MM.1S (cell line): ENCODE measurements around the gene HNRNPC.

Experiments
- DNase-seq: peaks from one replicate; pipeline ENCODE4 v3.0.0-alpha.2; 2015
- H2AFZ ChIP-seq: fragments of 300-600 bp; sonication (generic); 2 replicates; pipeline ENCODE4 v1.6.0; 2016; ENCODE audit warnings: antibody characterized with exemption, low read length
- H3F3A ChIP-seq: fragments of 300-600 bp; sonication (generic); 2 replicates; pipeline ENCODE4 v1.6.1; 2016; ENCODE audit warnings: mild to moderate bottlenecking, antibody characterized with exemption, low read length, moderate library complexity, mixed read lengths; ENCODE audit not compliant: insufficient read depth
- H3K27ac ChIP-seq: fragments of 300-600 bp; sonication (generic); 2 replicates; pipeline ENCODE4 v1.5.1; 2016; ENCODE audit warnings: mild to moderate bottlenecking, low read length
- H3K27me3 ChIP-seq: fragments of 300-600 bp; sonication (generic); replicated peaks from 2 replicates; pipeline ENCODE4 v1.6.0; 2016; ENCODE audit warnings: low read length; ENCODE audit not compliant: insufficient read depth
- H3K36me3 ChIP-seq: fragments of 300-600 bp; sonication (generic); replicated peaks from 2 replicates; pipeline ENCODE4 v1.6.1; 2016; ENCODE audit warnings: mild to moderate bottlenecking, low read length, mixed read lengths; ENCODE audit not compliant: insufficient read depth
- H3K4me1 ChIP-seq: fragments of 300-600 bp; sonication (generic); 2 replicates; pipeline ENCODE4 v1.6.1; 2016; ENCODE audit warnings: low read length, mixed read lengths
- H3K4me2 ChIP-seq: fragments of 300-600 bp; sonication (generic); 2 replicates; pipeline ENCODE4 v1.6.0; 2016; ENCODE audit warnings: low read depth, low read length
- H3K4me3 ChIP-seq: fragments of 300-600 bp; sonication (generic); 2 replicates; pipeline ENCODE4 v1.5.1; 2016; ENCODE audit warnings: low read length, mixed read lengths
- H3K79me2 ChIP-seq: fragments of 300-600 bp; sonication (generic); 2 replicates; pipeline ENCODE4 v1.6.1; 2016; ENCODE audit warnings: mixed run types, low read length, mixed read lengths
- H3K9ac ChIP-seq: fragments of 300-600 bp; sonication (generic); 2 replicates; pipeline ENCODE4 v1.6.1; 2016; ENCODE audit warnings: low read length, mixed read lengths
- H3K9me2 ChIP-seq: fragments of 300-600 bp; sonication (generic); replicated peaks from 2 replicates; pipeline ENCODE4 v1.6.1; 2016; ENCODE audit warnings: mild to moderate bottlenecking, low read length, mixed read lengths; ENCODE audit not compliant: insufficient read depth
- H3K9me3 ChIP-seq: fragments of 300-600 bp; sonication (generic); replicated peaks from 2 replicates; pipeline ENCODE4 v1.6.1; 2016; ENCODE audit warnings: mild to moderate bottlenecking, low read length, mixed read lengths; ENCODE audit not compliant: insufficient read depth
- H4K20me1 ChIP-seq: fragments of 300-600 bp; sonication (generic); 2 replicates; pipeline ENCODE4 v1.6.1; 2016; ENCODE audit warnings: mild to moderate bottlenecking, low read length, moderate library complexity, mixed read lengths; ENCODE audit not compliant: insufficient read depth
- EZH2 ChIP-seq: fragments of 300-600 bp; sonication (generic); optimal IDR thresholded peaks from 2 replicates; pipeline ENCODE3; 2017; ENCODE audit warnings: low read depth, mild to moderate bottlenecking, antibody characterized with exemption, low read length, mixed read lengths
- EZH2phosphoT487 ChIP-seq: fragments of 300-600 bp; sonication (generic); IDR thresholded peaks from 2 replicates; pipeline ENCODE4 v1.6.1; 2018; ENCODE audit warnings: antibody characterized with exemption, low read length
- TF ChIP-seq, protein P1 (sequence below): fragments of 300-600 bp; sonication (generic); IDR thresholded peaks from 2 replicates; pipeline ENCODE4 v1.5.1; 2016; ENCODE audit warnings: antibody characterized with exemption, low read length, mixed read lengths

The HNRNPC gene

DNA sequence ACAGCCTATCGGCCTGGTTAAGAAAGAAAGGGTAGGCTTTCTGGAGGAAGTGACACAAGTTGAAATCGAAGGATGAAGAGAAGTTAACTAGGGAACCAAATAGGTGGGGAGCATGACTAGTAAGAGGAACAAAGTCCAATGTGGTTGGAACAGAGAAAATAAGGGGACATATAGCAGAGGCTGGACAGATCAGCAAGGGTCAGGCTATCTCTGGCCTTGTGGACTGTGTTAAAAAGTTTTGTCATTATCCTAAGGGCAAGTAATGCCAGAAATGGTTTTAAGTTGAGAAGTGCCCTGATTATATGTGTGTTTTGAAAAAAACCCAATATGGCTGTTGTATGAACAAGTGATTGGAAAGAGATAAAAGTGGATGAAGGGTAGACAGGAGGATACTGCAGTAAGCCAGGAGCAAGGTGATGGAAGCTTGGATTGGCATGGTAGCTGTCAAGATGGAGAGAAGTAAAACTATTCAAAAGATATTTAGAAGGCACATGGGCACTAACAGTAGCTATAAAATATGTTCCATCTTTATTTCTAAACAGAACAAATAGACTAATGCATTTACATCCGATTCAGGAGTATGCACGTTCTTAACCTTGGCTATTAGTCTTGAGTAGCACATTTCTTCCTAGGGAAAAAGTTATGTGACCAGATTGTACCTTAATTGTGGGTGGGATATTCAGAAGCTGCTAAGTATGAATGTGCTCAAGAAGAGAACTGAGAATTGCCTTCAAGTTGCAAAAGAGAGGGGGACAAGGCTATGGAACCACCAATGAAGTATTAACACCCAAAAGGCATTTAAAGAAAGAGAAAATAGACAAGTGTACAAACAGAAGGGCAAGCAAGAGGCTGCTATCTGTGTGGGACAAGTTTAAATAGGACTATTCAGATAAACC, 66.5 kb downstream of the HNRNPC start:
- Histone ChIP-seq H3F3A (peaks cover 12% of the 10 kb centered on the region; the same call in 1 of the 2 replicates), H3K36me3 (0 out of 2 replicates have a peak, but pooled peaks cover 4% of the 10 kb centered on the region), H4K20me1 (0 out of 2 replicates have a peak, but pooled peaks cover 3% of the 10 kb centered on the region), H3K27ac (no peak overlapping the region), H3K79me2 (no peaks in the 10 kb centered on the region), H3K4me1 (no peaks in the 10 kb centered on the region), H3K9me3 (no peaks in the 10 kb centered on the region), H3K27me3 (no peaks in the 10 kb centered on the region), H3K9me2 (no peaks in the 10 kb centered on the region), H3K9ac (no peak overlapping the region), H3K4me3 (no peak overlapping the region), H2AFZ (no peak overlapping the region), H3K4me2 (no peak overlapping the region)
- no peak for TF ChIP-seq EZH2
- TF ChIP-seq, protein P1, sequence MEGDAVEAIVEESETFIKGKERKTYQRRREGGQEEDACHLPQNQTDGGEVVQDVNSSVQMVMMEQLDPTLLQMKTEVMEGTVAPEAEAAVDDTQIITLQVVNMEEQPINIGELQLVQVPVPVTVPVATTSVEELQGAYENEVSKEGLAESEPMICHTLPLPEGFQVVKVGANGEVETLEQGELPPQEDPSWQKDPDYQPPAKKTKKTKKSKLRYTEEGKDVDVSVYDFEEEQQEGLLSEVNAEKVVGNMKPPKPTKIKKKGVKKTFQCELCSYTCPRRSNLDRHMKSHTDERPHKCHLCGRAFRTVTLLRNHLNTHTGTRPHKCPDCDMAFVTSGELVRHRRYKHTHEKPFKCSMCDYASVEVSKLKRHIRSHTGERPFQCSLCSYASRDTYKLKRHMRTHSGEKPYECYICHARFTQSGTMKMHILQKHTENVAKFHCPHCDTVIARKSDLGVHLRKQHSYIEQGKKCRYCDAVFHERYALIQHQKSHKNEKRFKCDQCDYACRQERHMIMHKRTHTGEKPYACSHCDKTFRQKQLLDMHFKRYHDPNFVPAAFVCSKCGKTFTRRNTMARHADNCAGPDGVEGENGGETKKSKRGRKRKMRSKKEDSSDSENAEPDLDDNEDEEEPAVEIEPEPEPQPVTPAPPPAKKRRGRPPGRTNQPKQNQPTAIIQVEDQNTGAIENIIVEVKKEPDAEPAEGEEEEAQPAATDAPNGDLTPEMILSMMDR = no peak
- TF ChIP-seq EZH2phosphoT487 = no peak
- DNase-seq = no peak

DNA sequence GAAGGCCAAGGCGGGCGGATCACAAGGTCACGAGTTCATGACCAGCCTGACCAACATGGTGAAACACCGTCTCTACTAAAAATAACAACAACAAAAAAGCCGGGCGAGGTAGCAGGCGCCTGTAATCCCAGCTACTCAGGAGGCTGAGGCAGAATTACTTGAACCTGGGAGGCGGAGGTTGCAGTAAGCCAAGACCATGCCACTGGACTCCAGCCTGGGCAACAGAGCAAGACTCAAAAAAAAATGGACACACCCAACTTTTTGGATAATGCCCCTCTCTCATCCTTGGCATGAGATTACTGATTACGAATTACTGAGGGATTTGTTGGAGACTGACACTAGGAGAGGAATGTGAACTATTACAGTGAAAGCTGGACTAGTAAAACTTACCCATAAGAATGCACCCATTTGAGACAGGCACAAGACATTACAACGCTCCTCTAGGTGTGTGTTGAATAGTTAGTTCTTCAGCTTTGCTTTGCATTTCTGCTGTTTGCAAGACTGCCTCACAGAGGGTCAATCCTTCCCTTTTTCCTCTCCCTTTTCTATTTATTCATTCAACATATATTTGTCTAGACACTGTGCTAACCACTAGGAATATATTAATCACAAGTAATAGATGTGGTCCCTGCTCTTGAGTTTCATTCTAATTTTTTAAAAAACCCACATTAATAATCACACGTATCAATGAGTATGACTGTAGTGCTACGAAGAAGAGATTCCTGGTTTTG, 67.3 kb downstream of the HNRNPC start:
- Histone ChIP-seq H3K4me1 (no peaks in the 10 kb centered on the region), H3F3A (peaks cover 12% of the 10 kb centered on the region; the same call in 1 of the 2 replicates), H4K20me1 (no peaks in the 10 kb centered on the region)

DNA sequence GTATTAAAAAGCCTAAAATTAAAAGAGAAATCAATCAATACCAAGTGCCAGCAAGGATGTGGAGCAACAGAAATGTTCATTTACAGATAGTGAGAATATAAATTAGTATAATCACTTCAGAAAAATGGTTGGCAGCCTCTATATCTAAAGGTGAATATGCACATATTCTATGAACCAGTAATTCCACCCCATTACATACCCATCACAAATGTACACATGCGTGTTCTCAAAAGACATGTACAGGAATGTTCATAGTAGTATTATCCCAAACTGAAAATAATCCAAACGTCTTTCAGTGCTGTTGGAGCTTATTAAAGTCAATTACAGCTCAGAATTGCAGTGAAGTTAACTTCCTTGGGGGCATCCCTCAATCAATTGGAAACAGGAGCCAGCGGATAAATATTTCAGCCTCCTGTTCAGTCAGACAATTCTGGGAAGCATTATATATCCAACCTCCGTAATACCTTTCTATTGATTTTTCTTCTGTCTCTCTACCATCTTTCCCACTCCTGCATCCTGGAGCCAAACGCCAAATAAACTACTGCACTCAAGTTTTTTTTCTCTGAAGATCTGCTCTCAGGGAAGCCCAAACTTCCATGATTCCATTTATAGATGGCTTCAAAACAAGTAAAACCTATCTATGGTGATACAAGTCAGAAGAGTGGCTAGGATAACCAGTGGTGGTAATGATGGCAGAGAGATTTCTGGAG, 68.3 kb downstream of the HNRNPC start:
- Histone ChIP-seq H2AFZ (no peak overlapping the region), H3K79me2 (no peaks in the 10 kb centered on the region), H3K4me2 (no peak overlapping the region), H4K20me1 (no peaks in the 10 kb centered on the region), H3K4me3 (no peak overlapping the region), H3K9me3 (no peaks in the 10 kb centered on the region), H3K4me1 (no peaks in the 10 kb centered on the region), H3K27me3 (no peaks in the 10 kb centered on the region), H3K27ac (no peak overlapping the region), H3K36me3 (no peaks in the 10 kb centered on the region), H3K9me2 (no peaks in the 10 kb centered on the region), H3K9ac (no peak overlapping the region), H3F3A (peaks cover 12% of the 10 kb centered on the region; the same call in 1 of the 2 replicates)
- TF ChIP-seq, protein P1 = no peak
- no peak for TF ChIP-seq EZH2
- no peak for TF ChIP-seq EZH2phosphoT487
- no peak for DNase-seq

More for the DNA sequence above, 67.3 kb downstream of the HNRNPC start:
- Histone ChIP-seq H3K9me2 (no peaks in the 10 kb centered on the region), H3K9me3 (no peaks in the 10 kb centered on the region), H3K4me3 (no peak overlapping the region), H3K36me3 (no peaks in the 10 kb centered on the region), H3K79me2 (no peaks in the 10 kb centered on the region), H3K27ac (no peak overlapping the region), H2AFZ (no peak overlapping the region), H3K9ac (no peak overlapping the region), H3K4me2 (no peak overlapping the region), H3K27me3 (no peaks in the 10 kb centered on the region)
- TF ChIP-seq, protein P1 = no peak
- TF ChIP-seq EZH2phosphoT487 = no peak
- no peak for TF ChIP-seq EZH2
- DNase-seq = no peak
